HT1080 (cell line): ENCODE data around the gene FALEC. TPM values are rescaled to one million over a fixed set of nuclear protein-coding genes. Genes with fewer than 3 reads are reported as not detected.

Experiments used
- DNase-seq: peaks from one replicate; pipeline ENCODE4 v3.0.0-alpha.2; 2015; ENCODE audit warnings: low read depth
- total RNA-seq: library from RNA; depleted of rRNA; stranded (reverse); fragments of >200 nt; shearing (Covaris generic); gene quantifications from 2 replicates; pipeline ENCODE4 v1.2.3, GENCODE V29; 2014

Gene FALEC
- total RNA-seq, 1 experiment from 2014 or later = not detected

- DNase-seq = no peak
These were observed 3.4 kb upstream of the FALEC start for GRCh38 chr1:150511985-150512660.

GRCh38 chr1:150512846-150513245, 2.7 kb upstream of the FALEC start:
- no peak for DNase-seq

- DNase-seq = no peak
These were observed 2.2 kb upstream of the FALEC start for GRCh38 chr1:150513351-150513791.

- no peak for DNase-seq
These were observed 1.3 kb upstream of the FALEC start for GRCh38 chr1:150514260-150514659.

GRCh38 chr1:150514913-150515327, 632 bp upstream of the FALEC start:
- no peak for DNase-seq

GRCh38 chr1:150516050-150516591, 569 bp downstream of the FALEC start:
- DNase-seq = peak; percentile 30

- DNase-seq = no peak
These were observed 1.1 kb downstream of the FALEC start for GRCh38 chr1:150516616-150517015.

GRCh38 chr1:150521196-150521968, 5.8 kb downstream of the FALEC start:
- no peak for DNase-seq

- no peak for DNase-seq
These were observed 9.8 kb downstream of the FALEC start for GRCh38 chr1:150525348-150525747.

GRCh38 chr1:150528196-150528595, 12.6 kb downstream of the FALEC start:
- peak; percentile 53 for DNase-seq

GRCh38 chr1:150529017-150529416, 13.5 kb downstream of the FALEC start:
- peak; percentile 13 for DNase-seq

- DNase-seq = no peak
These were observed 15.1 kb downstream of the FALEC start for GRCh38 chr1:150530491-150531159.

GRCh38 chr1:150532860-150533259, 17.3 kb downstream of the FALEC start:
- no peak for DNase-seq

GRCh38 chr1:150534002-150534401, 18.4 kb downstream of the FALEC start:
- DNase-seq = no peak

GRCh38 chr1:150535511-150536287, 20.1 kb downstream of the FALEC start:
- peak; percentile 38 for DNase-seq

- DNase-seq = no peak
These were observed 21.5 kb downstream of the FALEC start for GRCh38 chr1:150536836-150537731.

GRCh38 chr1:150537732-150538684, 22.5 kb downstream of the FALEC start:
- no peak for DNase-seq

GRCh38 chr1:150543500-150544143, 28.1 kb downstream of the FALEC start:
- no peak for DNase-seq
